ENCODE measurements around the gene HECW1. TPM values are rescaled to one million over a fixed set of nuclear protein-coding genes. Genes with fewer than 3 reads are reported as not detected.

Gene HECW1
- total and polyA plus RNA-seq, 2 donors (not counting 1 experiment from before 2014, with no cell fraction given), result not detected

DNA sequence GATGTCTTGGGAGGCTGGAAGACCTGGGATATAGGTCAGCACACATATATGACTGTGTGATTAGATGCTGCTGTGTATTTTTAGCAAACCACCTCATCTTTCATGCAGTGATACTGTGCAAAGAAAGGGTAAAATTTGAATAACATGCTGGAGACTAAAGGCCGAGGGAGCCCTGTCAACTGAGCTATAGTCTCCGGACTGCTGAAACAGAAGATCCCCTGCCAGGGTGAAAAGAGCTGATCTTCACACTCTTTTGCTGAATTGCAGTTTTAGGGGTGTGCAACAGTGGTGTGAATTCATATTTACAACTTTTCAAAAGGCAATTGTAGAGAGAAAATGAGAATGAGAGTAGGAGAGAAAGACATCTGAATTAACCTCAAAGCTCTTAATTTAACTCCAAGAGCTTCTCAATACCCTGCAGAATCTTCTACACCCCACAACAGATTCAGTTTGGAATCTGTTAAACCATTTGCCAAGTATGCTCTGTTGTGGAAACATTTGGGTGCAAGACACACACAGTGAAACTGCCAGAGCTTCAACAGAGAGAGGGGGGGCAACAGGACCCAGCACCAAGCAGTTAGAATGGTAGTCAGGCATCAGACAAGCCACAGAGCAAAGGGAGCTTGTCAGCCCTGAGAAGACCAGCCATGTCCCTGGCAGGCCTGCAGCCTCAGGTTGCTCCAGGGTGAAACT, 280.3 kb downstream of the HECW1 start:
- Histone ChIP-seq H3K4me1 (ENCODE audit: control insufficient read depth in 2 of 2, insufficient read depth in 2 of 2, low read length in 2 of 2) (no peaks in the 10 kb centered on the region), H3K36me3 (replicated peaks in 1 of 2; ENCODE audit: control extremely low read depth in 1 of 2, control insufficient read depth in 1 of 2, extremely low read depth in 1 of 2, insufficient read depth in 2 of 2, low read length in 1 of 2) (no peaks in the 10 kb centered on the region), H2AFZ (ENCODE audit: insufficient read depth, low read depth, low read length, poor library complexity, severe bottlenecking) (no peak overlapping the region), H3K27me3 (replicated peaks in 1 of 4; ENCODE audit: control extremely low read depth in 1 of 4, control insufficient read depth in 3 of 4, insufficient read depth in 4 of 4, low read length in 3 of 4) (no peaks in the 10 kb centered on the region), H3K9ac (ENCODE audit: low read length) (no peak overlapping the region), H3K4me2 (replicated peaks; ENCODE audit: low read depth, low read length, poor library complexity, severe bottlenecking) (no peak overlapping the region), H3K79me2 (ENCODE audit: control insufficient read depth, insufficient read depth, low read length) (no peaks in the 10 kb centered on the region), H4K20me1 (ENCODE audit: control insufficient read depth, insufficient read depth, low read length, poor library complexity, severe bottlenecking) (no peaks in the 10 kb centered on the region), H3K27ac (ENCODE audit: low read length in 2 of 2) (no peak overlapping the region), H3K9me3 (ENCODE audit: control extremely low read depth in 1 of 3, control insufficient read depth in 2 of 3, insufficient read depth in 1 of 3, low read length in 2 of 3) (no peaks in the 10 kb centered on the region), H3K4me3 (ENCODE audit: control extremely low read depth in 1 of 5, extremely low read depth in 1 of 5, insufficient read depth in 1 of 5, low read depth in 2 of 5, low read length in 4 of 5) (no peak overlapping the region)
- TF ChIP-seq, protein P1, sequence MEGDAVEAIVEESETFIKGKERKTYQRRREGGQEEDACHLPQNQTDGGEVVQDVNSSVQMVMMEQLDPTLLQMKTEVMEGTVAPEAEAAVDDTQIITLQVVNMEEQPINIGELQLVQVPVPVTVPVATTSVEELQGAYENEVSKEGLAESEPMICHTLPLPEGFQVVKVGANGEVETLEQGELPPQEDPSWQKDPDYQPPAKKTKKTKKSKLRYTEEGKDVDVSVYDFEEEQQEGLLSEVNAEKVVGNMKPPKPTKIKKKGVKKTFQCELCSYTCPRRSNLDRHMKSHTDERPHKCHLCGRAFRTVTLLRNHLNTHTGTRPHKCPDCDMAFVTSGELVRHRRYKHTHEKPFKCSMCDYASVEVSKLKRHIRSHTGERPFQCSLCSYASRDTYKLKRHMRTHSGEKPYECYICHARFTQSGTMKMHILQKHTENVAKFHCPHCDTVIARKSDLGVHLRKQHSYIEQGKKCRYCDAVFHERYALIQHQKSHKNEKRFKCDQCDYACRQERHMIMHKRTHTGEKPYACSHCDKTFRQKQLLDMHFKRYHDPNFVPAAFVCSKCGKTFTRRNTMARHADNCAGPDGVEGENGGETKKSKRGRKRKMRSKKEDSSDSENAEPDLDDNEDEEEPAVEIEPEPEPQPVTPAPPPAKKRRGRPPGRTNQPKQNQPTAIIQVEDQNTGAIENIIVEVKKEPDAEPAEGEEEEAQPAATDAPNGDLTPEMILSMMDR (IDR thresholded peaks at IDR 0.05), result no peak
- no peak for TF ChIP-seq EZH2 (IDR thresholded peaks at IDR 0.05; ENCODE audit: borderline replicate concordance, insufficient read depth, low read depth, low read length, poor library complexity, severe bottlenecking)
- ChIA-PET CTCF (no interaction called here), POLR2A (no interaction called here)
- Mint-ChIP-seq H3K9me3 (ENCODE audit: insufficient read depth) (no peaks in the 10 kb centered on the region), H3K4me3 (no peak overlapping the region), H3K27ac (no peak overlapping the region), H3K27me3 (peaks cover 37% of the 10 kb centered on the region), H3K4me1 (no peaks in the 10 kb centered on the region)
- DNase-seq, result no peak
- intact Hi-C loops (cut with micrococcal nuclease), result no loop called here
- no peak for ATAC-seq (ENCODE audit: low read depth)
- 94% methylated on average over 2 of the region's 2 CpGs for WGBS (ENCODE audit: insufficient coverage)

DNA sequence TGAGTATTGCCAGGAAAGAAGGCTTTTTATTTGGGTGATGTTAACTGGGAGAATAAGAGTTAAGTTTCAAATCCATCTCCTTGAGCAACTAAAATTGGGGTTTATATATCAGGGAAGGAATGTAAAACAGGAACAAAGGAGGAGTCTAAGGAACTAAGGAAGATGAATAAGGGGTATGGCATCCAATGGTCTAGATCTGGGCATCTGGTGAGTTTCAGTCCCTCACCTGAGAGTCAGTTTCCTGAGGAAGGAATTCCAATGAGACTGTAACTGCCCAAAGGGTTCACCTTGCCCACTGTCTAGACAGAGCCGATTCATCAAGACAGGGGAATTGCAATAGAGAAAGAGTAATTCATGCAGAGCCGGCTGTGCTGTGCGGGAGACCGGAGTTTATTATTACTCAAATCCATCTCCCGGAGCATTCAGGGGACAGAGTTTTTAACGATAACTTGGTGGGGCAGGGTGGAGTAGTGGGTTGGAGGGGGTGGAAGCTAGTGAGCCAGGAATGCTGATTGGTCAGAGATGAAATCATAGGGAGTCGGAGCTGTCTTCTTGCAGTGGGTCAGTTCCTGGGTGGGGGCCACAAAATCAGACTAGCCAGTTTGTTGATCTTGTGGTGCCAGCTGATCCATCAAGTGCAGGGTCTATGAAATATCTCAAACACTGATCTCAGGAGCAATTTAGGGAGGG, 282.1 kb downstream of the HECW1 start:
- no peak overlapping the region for H3K9ac ChIP-seq (ENCODE audit: low read length)
- H3K27me3 Mint-ChIP-seq, result peaks cover 45% of the 10 kb centered on the region
- no peak for DNase-seq
- H3K27ac ChIP-seq (ENCODE audit: low read length in 2 of 2), result no peak overlapping the region
- POLR2A ChIA-PET, result no interaction called here
- WGBS (ENCODE audit: insufficient coverage), result 87% methylated on average over 3 of the region's 7 CpGs
- no peaks in the 10 kb centered on the region for H3K9me3 Mint-ChIP-seq (ENCODE audit: insufficient read depth)
- intact Hi-C loops (cut with micrococcal nuclease), result no loop called here
- H3K79me2 ChIP-seq (ENCODE audit: control insufficient read depth, insufficient read depth, low read length), result no peaks in the 10 kb centered on the region
- ATAC-seq (ENCODE audit: low read depth), result no peak
- H3K36me3 ChIP-seq (replicated peaks in 1 of 2; ENCODE audit: control extremely low read depth in 1 of 2, control insufficient read depth in 1 of 2, extremely low read depth in 1 of 2, insufficient read depth in 2 of 2, low read length in 1 of 2), result no peaks in the 10 kb centered on the region
- H3K27ac Mint-ChIP-seq, result no peak overlapping the region
- no peaks in the 10 kb centered on the region for H3K4me1 Mint-ChIP-seq
- H2AFZ ChIP-seq (ENCODE audit: insufficient read depth, low read depth, low read length, poor library complexity, severe bottlenecking), result no peak overlapping the region
- no peak overlapping the region for H3K4me2 ChIP-seq (replicated peaks; ENCODE audit: low read depth, low read length, poor library complexity, severe bottlenecking)
- CTCF ChIA-PET, result no interaction called here
- no peak overlapping the region for H3K4me3 Mint-ChIP-seq
- TF ChIP-seq EZH2 (IDR thresholded peaks at IDR 0.05; ENCODE audit: borderline replicate concordance, insufficient read depth, low read depth, low read length, poor library complexity, severe bottlenecking), result no peak
- TF ChIP-seq, protein P1 (IDR thresholded peaks at IDR 0.05), result no peak
- H4K20me1 ChIP-seq (ENCODE audit: control insufficient read depth, insufficient read depth, low read length, poor library complexity, severe bottlenecking), result no peaks in the 10 kb centered on the region
- H3K27me3 ChIP-seq (replicated peaks in 1 of 4; ENCODE audit: control extremely low read depth in 1 of 4, control insufficient read depth in 3 of 4, insufficient read depth in 4 of 4, low read length in 3 of 4), result peaks cover 0 to 6% (median 1%) of the 10 kb centered on the region in 4 experiments
- no peaks in the 10 kb centered on the region for H3K4me1 ChIP-seq (ENCODE audit: control insufficient read depth in 2 of 2, insufficient read depth in 2 of 2, low read length in 2 of 2)
- no peak overlapping the region for H3K4me3 ChIP-seq (ENCODE audit: control extremely low read depth in 1 of 5, extremely low read depth in 1 of 5, insufficient read depth in 1 of 5, low read depth in 2 of 5, low read length in 4 of 5)
- no peaks in the 10 kb centered on the region for H3K9me3 ChIP-seq (ENCODE audit: control extremely low read depth in 1 of 3, control insufficient read depth in 2 of 3, insufficient read depth in 1 of 3, low read length in 2 of 3)

Measured in B cell (primary cell).